ENCODE measurements around the gene USP34.

Gene USP34

DNA sequence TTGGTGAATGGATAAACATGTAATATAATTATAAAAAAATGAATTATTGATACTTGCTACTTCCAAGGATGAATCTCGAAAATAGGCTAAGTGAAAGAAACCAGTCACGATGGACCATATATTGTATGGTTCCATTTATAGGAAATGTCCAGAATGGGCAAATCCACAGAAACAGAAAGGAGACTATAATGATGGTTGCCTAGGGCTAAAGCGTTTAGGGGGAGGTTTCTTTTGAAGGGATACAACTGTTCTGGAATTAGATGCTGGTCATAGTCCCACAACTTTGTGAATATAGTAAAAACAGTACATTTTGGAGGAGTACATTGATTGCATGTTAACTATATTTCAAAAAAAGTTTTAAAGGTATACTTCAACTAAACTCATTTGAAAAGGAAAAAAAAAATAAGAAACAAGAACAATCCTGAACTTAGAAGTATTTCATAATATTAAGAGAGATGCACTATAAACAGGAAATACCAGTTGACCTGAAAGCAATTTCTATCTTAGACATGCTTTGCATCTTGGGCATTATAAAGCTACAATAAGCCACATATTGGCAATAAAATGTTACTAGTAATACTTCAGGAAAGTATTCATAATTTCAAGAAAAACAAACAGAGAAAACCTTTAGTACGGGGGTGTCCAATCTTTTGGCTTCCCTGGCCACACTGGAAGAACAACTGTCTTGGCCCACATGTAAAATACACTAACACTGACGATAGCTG lies 178.9 kb downstream of the USP34 start:
- Histone ChIP-seq H3K9ac (ENCODE audit: low read length) (no peak overlapping the region), H3K27me3 (ENCODE audit: control insufficient read depth, insufficient read depth, low read length) (no peaks in the 10 kb centered on the region), H3K27ac (ENCODE audit: low read depth, low read length) (no peak overlapping the region), H3K4me1 (ENCODE audit: control insufficient read depth, insufficient read depth, low read length) (no peaks in the 10 kb centered on the region), H3K4me3 (ENCODE audit: low read length) (no peak overlapping the region), H3K36me3 (ENCODE audit: control insufficient read depth, insufficient read depth, low read length) (peaks cover 6% of the 10 kb centered on the region)

DNA sequence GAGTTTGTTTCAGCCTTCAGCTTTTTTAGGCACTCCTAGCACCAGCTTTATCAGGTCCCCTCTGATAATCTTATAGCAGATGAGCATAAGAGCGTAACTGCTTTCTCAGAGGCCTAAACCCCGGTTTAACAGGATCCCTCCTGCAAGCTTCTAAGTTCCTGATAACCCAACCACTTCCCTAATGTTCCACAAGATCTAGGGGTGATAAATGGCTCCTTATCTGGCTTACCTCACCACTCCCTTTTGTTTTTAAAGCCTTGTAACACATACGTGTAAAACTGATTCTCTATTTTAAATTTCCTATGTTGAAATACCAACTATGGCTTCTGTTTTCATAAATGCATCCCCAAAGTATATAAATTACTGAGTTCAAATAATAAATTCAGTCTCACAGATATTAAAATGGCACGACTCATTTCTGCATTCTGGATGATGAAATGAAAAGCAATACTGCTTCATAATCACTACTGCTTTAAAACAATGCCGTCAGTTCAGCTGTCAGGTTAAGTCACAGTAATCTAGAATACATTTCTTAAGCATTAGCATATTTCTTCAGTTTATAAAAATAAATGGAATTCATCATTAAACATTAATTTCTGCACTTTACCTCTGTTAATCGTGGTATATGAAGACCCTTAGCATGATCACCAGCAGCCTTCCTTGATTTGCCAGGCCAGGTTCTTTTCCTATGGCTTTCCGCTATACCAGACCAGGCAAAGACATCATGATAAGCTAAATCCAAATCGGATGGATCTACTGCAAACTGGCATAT lies 182.6 kb downstream of the USP34 start:
- H3K36me3 ChIP-seq (ENCODE audit: control insufficient read depth, insufficient read depth, low read length), result peaks cover 2% of the 10 kb centered on the region
- no peak overlapping the region for H3K9ac ChIP-seq (ENCODE audit: low read length)
- H3K4me3 ChIP-seq (ENCODE audit: low read length), result no peak overlapping the region
- no peak overlapping the region for H3K27ac ChIP-seq (ENCODE audit: low read depth, low read length)
- no peaks in the 10 kb centered on the region for H3K4me1 ChIP-seq (ENCODE audit: control insufficient read depth, insufficient read depth, low read length)
- no peaks in the 10 kb centered on the region for H3K27me3 ChIP-seq (ENCODE audit: control insufficient read depth, insufficient read depth, low read length)

DNA sequence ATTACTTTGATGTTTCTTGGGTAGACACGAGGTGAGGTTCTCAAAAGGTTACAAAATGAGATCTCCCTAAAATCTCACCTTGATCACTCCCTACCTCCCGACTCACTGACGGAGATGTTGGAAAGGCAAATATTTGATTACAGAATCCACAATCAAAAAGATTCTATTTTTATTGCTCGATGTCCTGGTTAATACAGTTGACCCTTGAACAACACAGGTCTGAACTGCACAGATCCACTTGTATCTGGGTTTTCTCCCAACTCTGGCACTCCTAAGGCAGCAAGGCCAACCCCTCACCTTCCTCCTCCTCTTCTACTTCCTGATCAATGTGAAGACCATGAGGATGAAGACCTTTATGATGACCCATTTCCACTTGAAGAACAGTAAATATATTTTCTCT lies 183.6 kb downstream of the USP34 start:
- H3K9ac ChIP-seq (ENCODE audit: low read length), result no peak overlapping the region
- H3K4me1 ChIP-seq (ENCODE audit: control insufficient read depth, insufficient read depth, low read length), result no peaks in the 10 kb centered on the region
- H3K36me3 ChIP-seq (ENCODE audit: control insufficient read depth, insufficient read depth, low read length), result peaks cover 2% of the 10 kb centered on the region
- no peak overlapping the region for H3K27ac ChIP-seq (ENCODE audit: low read depth, low read length)
- no peak overlapping the region for H3K4me3 ChIP-seq (ENCODE audit: low read length)
- no peaks in the 10 kb centered on the region for H3K27me3 ChIP-seq (ENCODE audit: control insufficient read depth, insufficient read depth, low read length)

DNA sequence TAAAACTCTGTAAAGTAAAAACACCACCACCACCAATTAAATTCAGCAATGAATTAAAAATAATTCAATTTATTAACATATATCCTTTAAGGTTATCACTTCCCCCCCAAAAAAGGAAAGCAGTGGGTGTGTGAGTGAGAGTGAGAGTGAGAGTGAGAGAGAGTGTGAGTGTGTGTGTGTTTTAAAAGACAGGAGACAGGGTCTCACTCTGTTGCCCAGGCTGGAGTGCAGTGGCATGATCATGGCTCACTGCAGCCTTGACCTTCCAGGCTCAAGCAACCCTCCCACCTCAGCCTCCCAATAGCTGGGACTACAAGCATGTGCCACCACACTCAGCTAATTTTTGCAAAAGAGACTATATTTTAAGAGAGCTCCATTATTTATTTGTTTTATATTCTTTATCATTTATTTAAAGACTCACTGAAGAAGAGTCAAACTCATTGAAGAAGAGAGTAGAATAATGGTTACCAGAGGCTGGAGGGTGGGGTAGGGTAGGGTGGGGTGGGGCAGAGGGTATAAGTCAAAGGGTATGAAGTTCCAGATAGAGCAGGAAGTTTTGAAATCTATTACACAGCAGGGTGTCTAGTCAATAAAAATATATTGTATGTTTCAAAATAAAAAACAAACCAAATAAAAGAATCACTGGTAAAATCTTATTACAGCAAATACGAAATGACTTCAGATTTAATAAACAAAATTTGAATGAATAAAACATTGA lies 187.3 kb downstream of the USP34 start:
- Histone ChIP-seq H3K27ac (ENCODE audit: low read depth, low read length) (no peak overlapping the region), H3K36me3 (ENCODE audit: control insufficient read depth, insufficient read depth, low read length) (peaks cover 2% of the 10 kb centered on the region), H3K9ac (ENCODE audit: low read length) (no peak overlapping the region), H3K4me1 (ENCODE audit: control insufficient read depth, insufficient read depth, low read length) (no peaks in the 10 kb centered on the region), H3K4me3 (ENCODE audit: low read length) (no peak overlapping the region), H3K27me3 (ENCODE audit: control insufficient read depth, insufficient read depth, low read length) (no peaks in the 10 kb centered on the region)

DNA sequence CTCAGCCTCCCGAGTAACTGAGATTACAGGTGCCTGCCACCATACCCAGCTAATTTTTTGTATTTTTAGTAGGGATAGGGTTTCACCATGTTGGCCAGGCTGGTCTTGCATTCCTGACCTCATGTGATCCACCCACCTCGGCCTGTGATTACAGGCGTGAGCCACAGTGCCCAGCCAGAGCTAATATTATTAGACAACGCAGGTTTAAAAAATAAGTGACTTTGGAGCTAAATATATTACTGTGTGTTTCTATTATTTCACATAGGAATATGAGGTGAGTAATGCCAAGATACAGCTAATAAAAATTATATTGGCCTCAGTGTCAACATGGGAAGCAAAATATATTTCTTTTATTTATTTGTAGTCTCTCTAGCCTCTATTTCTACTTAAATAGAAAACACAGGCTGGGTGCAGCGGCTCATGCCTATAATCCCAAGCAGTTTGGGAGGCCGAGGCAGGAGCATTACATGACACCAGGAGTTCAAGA lies 188.7 kb downstream of the USP34 start:
- Histone ChIP-seq H3K27ac (ENCODE audit: low read depth, low read length) (no peak overlapping the region), H3K4me1 (ENCODE audit: control insufficient read depth, insufficient read depth, low read length) (no peaks in the 10 kb centered on the region), H3K9ac (ENCODE audit: low read length) (no peak overlapping the region), H3K4me3 (ENCODE audit: low read length) (no peak overlapping the region), H3K36me3 (ENCODE audit: control insufficient read depth, insufficient read depth, low read length) (peaks cover 4% of the 10 kb centered on the region), H3K27me3 (ENCODE audit: control insufficient read depth, insufficient read depth, low read length) (no peaks in the 10 kb centered on the region)

DNA sequence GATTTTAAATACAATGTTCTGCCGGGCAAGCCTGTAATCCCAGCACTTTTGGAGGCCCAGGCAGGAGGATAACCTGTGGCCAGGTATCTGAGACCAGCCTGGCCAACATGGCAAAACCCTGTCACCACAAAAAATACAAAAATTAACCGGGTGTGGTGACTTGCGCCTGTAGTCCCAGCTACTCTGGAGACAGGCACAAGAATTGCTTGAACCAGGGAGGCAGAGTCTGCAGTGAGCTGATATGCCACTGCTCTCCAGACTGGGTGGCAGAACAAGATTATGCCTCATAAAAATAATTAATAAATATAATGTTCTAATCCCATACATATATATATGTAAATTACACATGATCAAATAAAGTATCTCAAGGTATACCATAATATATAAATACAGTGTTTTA lies 189.6 kb downstream of the USP34 start:
- Histone ChIP-seq H3K9ac (ENCODE audit: low read length) (no peak overlapping the region), H3K27ac (ENCODE audit: low read depth, low read length) (no peak overlapping the region), H3K4me3 (ENCODE audit: low read length) (no peak overlapping the region), H3K4me1 (ENCODE audit: control insufficient read depth, insufficient read depth, low read length) (no peaks in the 10 kb centered on the region), H3K36me3 (ENCODE audit: control insufficient read depth, insufficient read depth, low read length) (peaks cover 4% of the 10 kb centered on the region), H3K27me3 (ENCODE audit: control insufficient read depth, insufficient read depth, low read length) (no peaks in the 10 kb centered on the region)

DNA sequence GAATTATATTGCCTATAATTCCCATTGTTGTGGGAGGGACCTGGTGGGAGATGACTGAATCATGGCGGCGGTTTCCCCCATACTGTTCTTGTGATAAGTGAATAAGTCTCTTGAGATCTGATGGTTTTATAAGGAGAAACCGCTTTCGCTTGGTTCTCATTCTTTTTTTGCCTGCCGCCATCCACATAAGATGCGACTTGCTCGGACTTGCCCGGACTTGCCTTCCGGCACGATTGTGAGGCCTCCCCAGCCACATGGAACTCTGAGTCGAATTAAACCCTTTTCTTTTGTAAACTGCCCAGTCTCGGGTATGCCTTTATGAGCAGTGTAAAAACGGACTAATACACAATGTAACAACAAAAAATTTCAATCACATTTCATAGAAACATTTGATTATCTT lies 193.1 kb downstream of the USP34 start:
- Histone ChIP-seq H3K4me3 (ENCODE audit: low read length) (no peak overlapping the region), H3K36me3 (ENCODE audit: control insufficient read depth, insufficient read depth, low read length) (peaks cover 4% of the 10 kb centered on the region), H3K9ac (ENCODE audit: low read length) (no peak overlapping the region), H3K27ac (ENCODE audit: low read depth, low read length) (no peak overlapping the region), H3K4me1 (ENCODE audit: control insufficient read depth, insufficient read depth, low read length) (no peaks in the 10 kb centered on the region), H3K27me3 (ENCODE audit: control insufficient read depth, insufficient read depth, low read length) (no peaks in the 10 kb centered on the region)

DNA sequence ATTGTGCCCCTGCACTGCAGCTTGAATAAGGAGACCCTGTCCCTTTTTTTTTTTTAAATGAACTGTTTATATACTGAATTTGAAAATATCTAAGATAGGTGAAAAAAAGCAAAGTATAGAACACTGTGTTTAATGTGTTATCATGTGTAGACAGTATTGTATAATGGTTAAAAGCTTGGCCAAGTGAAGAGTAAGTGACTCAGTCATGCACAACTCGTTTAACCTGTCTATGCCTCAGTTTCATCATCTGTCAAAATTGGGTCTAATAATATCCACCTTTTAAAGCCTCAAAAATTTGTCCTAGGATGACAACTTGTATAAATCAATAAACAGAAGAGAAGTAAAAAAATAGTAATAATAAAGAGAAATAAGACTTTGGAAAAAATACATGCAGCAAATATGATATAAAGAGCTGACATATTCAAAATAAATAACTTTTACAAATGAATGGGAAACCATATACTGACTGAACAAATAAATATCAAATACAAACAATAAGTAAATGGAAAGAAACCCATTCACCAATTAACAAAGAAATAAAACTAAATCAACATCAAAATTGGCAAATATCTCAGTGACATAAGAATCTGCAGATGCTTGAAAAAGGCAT lies 195.2 kb downstream of the USP34 start:
- peaks cover 4% of the 10 kb centered on the region for H3K36me3 ChIP-seq (ENCODE audit: control insufficient read depth, insufficient read depth, low read length)
- no peak overlapping the region for H3K4me3 ChIP-seq (ENCODE audit: low read length)
- no peaks in the 10 kb centered on the region for H3K4me1 ChIP-seq (ENCODE audit: control insufficient read depth, insufficient read depth, low read length)
- H3K27me3 ChIP-seq (ENCODE audit: control insufficient read depth, insufficient read depth, low read length), result no peaks in the 10 kb centered on the region
- H3K27ac ChIP-seq (ENCODE audit: low read depth, low read length), result no peak overlapping the region
- no peak overlapping the region for H3K9ac ChIP-seq (ENCODE audit: low read length)

DNA sequence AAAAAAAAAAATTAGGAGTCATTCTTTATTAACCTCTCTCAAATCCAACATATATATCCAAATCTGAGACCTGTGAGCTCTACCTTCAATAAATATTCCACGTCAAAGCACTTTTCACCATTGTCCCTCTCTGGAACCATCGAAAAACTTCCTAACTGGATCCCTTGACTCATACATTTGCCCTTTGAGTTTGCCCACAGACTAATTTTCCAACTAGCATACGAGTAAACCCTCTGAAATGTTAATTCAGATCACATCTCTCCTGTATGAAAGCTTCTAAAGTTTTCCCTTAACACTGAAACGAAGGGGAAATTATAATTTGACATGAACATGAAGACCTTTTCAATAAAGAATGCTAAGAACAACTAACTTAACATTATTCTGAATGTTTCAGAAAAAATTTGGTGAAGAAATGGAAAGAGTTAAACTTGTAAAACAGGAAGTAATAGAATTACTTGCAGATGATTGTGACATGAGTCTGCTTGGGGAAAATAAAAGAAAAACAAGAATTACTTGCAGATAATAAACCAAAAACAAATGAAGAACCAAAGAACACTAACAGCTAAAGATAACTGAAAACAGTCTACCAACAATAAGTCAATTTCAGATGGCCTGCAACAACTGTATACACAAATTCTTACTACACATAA lies 198.3 kb downstream of the USP34 start:
- Histone ChIP-seq H3K4me1 (ENCODE audit: control insufficient read depth, insufficient read depth, low read length) (no peaks in the 10 kb centered on the region), H3K27me3 (ENCODE audit: control insufficient read depth, insufficient read depth, low read length) (no peaks in the 10 kb centered on the region), H3K4me3 (ENCODE audit: low read length) (no peak overlapping the region), H3K9ac (ENCODE audit: low read length) (no peak overlapping the region), H3K36me3 (ENCODE audit: control insufficient read depth, insufficient read depth, low read length) (peaks cover 2% of the 10 kb centered on the region), H3K27ac (ENCODE audit: low read depth, low read length) (no peak overlapping the region)

DNA sequence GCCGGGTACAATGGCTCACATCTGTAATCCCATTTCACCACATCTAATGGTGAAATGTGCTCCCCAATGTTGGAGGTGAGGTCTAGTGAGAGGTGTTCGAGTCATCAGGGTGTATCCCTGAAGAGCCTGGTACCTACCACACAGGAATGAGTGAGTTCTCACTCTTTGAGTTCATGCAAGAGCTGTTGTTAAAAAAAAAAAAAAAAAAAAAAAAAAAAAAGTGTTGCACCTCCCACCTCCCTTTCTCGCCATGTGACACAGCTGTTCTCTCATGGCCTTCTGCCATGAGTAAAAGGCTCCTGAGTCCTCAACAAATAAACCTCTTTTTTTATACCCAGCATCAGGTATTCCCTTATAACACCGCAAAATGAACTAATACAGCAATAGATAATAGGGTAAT lies 202.6 kb downstream of the USP34 start:
- H3K4me1 ChIP-seq (ENCODE audit: control insufficient read depth, insufficient read depth, low read length), result no peaks in the 10 kb centered on the region
- no peaks in the 10 kb centered on the region for H3K27me3 ChIP-seq (ENCODE audit: control insufficient read depth, insufficient read depth, low read length)
- no peak overlapping the region for H3K9ac ChIP-seq (ENCODE audit: low read length)
- H3K4me3 ChIP-seq (ENCODE audit: low read length), result no peak overlapping the region
- no peak overlapping the region for H3K27ac ChIP-seq (ENCODE audit: low read depth, low read length)
- H3K36me3 ChIP-seq (ENCODE audit: control insufficient read depth, insufficient read depth, low read length), result peaks cover 4% of the 10 kb centered on the region

DNA sequence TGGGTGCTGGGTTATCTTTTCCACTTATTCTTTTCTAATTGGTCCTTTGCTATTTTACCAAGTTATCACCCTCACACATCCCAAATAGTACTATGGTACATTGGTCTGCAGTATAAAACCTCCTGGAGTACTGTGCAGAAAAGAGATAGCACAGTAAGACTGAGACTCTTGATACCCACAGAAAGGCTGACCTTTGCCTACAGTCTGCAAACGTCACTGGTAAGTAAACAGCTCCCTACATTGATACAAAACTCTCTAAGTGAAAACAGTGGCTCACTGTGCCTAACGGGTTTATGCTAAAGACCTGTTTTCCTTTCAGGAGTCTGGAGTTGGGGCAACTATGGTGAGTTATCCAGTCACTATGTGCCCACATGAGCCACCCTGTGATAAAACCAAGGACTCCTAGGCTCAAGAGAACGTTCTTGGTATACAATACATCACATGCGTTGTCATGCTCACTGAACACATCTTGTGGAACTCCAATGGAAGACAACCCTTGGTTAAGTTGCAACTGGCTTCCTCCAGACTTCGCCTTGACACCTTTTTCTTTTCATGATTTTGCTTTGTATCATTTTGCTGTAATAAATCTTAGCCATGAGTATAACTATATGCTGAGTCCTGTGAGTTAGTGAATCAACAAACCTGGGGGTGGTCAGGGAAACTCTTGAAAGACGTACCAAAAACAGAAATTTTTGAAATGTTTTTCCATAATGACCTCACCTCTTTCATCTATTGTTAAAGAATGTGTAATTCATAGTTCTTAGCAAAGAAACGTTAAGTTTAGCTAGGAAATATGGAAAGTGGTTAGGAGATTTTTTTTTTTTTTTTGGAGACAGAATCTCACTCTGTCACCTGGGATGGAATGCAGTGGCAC lies 204.0 kb downstream of the USP34 start:
- Histone ChIP-seq H3K27ac (ENCODE audit: low read depth, low read length) (no peak overlapping the region), H3K36me3 (ENCODE audit: control insufficient read depth, insufficient read depth, low read length) (peaks cover 5% of the 10 kb centered on the region), H3K9ac (ENCODE audit: low read length) (no peak overlapping the region), H3K27me3 (ENCODE audit: control insufficient read depth, insufficient read depth, low read length) (no peaks in the 10 kb centered on the region), H3K4me3 (ENCODE audit: low read length) (no peak overlapping the region), H3K4me1 (ENCODE audit: control insufficient read depth, insufficient read depth, low read length) (no peaks in the 10 kb centered on the region)
